Right lobe of liver (tissue), 4 donors: ENCODE measurements around the gene ZNF574.

ENCODE experiments used
- POLR2A ChIP-seq: fragments of 450-650 bp; IDR thresholded peaks from one replicate; pipeline ENCODE4 v1.6.1; 2017; ENCODE audit warnings: antibody characterized with exemption, mild to moderate bottlenecking
- TF ChIP-seq, protein P1 (sequence below), 4 donors: fragments of 200-600 bp in 3 of 4; fragments of 450-650 bp in 1 of 4; IDR thresholded peaks; one replicate each; pipeline versions ENCODE4 v1.5.1 to v1.8.0; 2016 to 2022; ENCODE audit warnings: antibody characterized with exemption in 4 of 4, mild to moderate bottlenecking in 2 of 4
- donor health status: DM: no; HTN: no; CAD: no.
- donor health status: DM: no; HTN: no; CAD: no.
- donor health status: DM: no; HTN: yes; CAD: no.

DNA sequence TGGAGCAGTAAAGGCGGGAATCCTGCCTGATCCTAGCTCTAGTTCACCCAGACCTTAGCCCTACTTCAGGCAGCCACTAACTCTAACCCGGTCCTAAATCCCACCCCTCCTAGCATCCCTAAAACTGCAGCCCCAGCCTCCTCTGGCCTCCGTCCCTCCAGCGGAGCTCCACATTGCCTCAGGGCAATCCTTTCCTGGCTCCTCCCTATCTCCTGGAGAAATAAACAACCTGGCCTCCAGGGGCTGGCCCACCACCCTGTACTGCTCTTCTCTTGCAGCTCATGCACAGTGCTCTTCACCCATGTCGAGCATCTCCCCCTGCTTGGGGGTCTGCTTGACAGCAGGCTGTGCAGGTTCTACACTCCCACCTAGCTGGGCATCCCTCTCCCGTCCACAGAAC lies 49.6 kb downstream of the ZNF574 start:
- TF ChIP-seq, protein P1, sequence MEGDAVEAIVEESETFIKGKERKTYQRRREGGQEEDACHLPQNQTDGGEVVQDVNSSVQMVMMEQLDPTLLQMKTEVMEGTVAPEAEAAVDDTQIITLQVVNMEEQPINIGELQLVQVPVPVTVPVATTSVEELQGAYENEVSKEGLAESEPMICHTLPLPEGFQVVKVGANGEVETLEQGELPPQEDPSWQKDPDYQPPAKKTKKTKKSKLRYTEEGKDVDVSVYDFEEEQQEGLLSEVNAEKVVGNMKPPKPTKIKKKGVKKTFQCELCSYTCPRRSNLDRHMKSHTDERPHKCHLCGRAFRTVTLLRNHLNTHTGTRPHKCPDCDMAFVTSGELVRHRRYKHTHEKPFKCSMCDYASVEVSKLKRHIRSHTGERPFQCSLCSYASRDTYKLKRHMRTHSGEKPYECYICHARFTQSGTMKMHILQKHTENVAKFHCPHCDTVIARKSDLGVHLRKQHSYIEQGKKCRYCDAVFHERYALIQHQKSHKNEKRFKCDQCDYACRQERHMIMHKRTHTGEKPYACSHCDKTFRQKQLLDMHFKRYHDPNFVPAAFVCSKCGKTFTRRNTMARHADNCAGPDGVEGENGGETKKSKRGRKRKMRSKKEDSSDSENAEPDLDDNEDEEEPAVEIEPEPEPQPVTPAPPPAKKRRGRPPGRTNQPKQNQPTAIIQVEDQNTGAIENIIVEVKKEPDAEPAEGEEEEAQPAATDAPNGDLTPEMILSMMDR (IDR thresholded peaks at IDR 0.05): no peak
- no peak for TF ChIP-seq POLR2A
